K562 (cell line): ENCODE results near the gene DHX38. TPM values are rescaled to one million over a fixed set of nuclear protein-coding genes. Genes with fewer than 3 reads are reported as not detected.
"Not testable (repeated sequence)": the region's sequence is repeated elsewhere in the genome, so short reads cannot be mapped to it uniquely, and the experiment has no call there.

ENCODE experiments used
- ATAC-seq: fragments of 200-7000 bp; cut with Tn5 transposase; 3 replicates; pipeline ENCODE4 v1.9.1; 2020; ENCODE audit warnings: moderate library complexity
- BruUV-seq: library from RNA; stranded (reverse); fragments of 400-500 nt; replicated peaks from 2 replicates; lab custom pipeline; 2021; lab: Mats Ljungman, UMichigan
- CTCF ChIA-PET: fragments of 300-600 bp; formaldehyde crosslinking; extraction: SDS; loops from one replicate; lab custom pipeline; 2021; ENCODE audit warnings: low intra/inter-chr PET ratio; lab: Yijun Ruan, JAX
- POLR2A ChIA-PET: fragments of 300-600, 350-650 bp; sonication (Branson Sonifier 250); formaldehyde crosslinking; extraction: SDS; loops from one replicate; lab custom pipeline; 2021; ENCODE audit warnings: antibody characterized with exemption, inconsistent platforms; lab: Yijun Ruan, JAX
- DNase-seq, 4 experiments: peaks; one replicate each; pipeline versions ENCODE4 v3.0.0 to v3.0.0-alpha.2; 2011 to 2018; ENCODE audit warnings: low spot score in 3 of 4, mixed read lengths in 3 of 4; ENCODE audit errors: extremely low read depth in 1 of 4
- FAIRE-seq: peaks from 2 replicates; lab custom pipeline; 2011; peaks lifted over from hg19 to GRCh38; lab: Jason Lieb, UNC
- H2AFZ ChIP-seq: 2 replicates; pipeline ENCODE4 v1.6.0; 2011; ENCODE audit warnings: low read depth, low read length, control low read depth, inconsistent platforms
- H3K27ac ChIP-seq: fragments of 200-600 bp; 3 replicates; pipeline ENCODE4 v1.8.0; 2011; ENCODE audit warnings: low read depth, mild to moderate bottlenecking, control low read depth, inconsistent platforms, low read length, moderate library complexity, mixed read lengths; ENCODE audit errors: extremely low read depth
- H3K27me3 ChIP-seq, 2 experiments: fragments of 300-600 bp in 1 of 2; 2 replicates in 1 of 2; 3 replicates in 1 of 2; pipeline versions ENCODE4 v1.6.0 to v1.8.0; 2011; ENCODE audit warnings: inconsistent platforms in 2 of 2, low read length in 2 of 2, mild to moderate bottlenecking in 1 of 2, mixed read lengths in 1 of 2, moderate library complexity in 1 of 2; ENCODE audit not compliant: control insufficient read depth in 2 of 2, insufficient read depth in 2 of 2
- H3K36me3 ChIP-seq: fragments of 300-600 bp; 3 replicates; pipeline ENCODE4 v1.8.0; 2011; ENCODE audit warnings: mild to moderate bottlenecking, low read length, inconsistent platforms; ENCODE audit not compliant: control insufficient read depth, insufficient read depth
- H3K4me1 ChIP-seq, 2 experiments: fragments of 200-600 bp in 1 of 2; replicated peaks in 1 of 2; 2 replicates in 1 of 2; 3 replicates in 1 of 2; pipeline versions ENCODE4 v1.5.1 to v1.8.0; 2011; ENCODE audit warnings: inconsistent platforms in 2 of 2, low read length in 2 of 2, mild to moderate bottlenecking in 1 of 2, mixed read lengths in 1 of 2, moderate library complexity in 1 of 2; ENCODE audit not compliant: control insufficient read depth in 2 of 2, insufficient read depth in 2 of 2
- H3K4me2 ChIP-seq: 2 replicates; pipeline ENCODE4 v1.6.1; 2011; ENCODE audit warnings: low read length, control low read depth, inconsistent platforms, mixed read lengths; ENCODE audit not compliant: insufficient read depth
- H3K4me3 ChIP-seq: fragments of 200-600 bp; sonication (generic), shearing (Covaris generic); 2 replicates; pipeline ENCODE4 v1.5.1; 2016; ENCODE audit warnings: control low read depth, inconsistent platforms
- H3K79me2 ChIP-seq: fragments of 200-600 bp; 3 replicates; pipeline ENCODE4 v1.8.0; 2011; ENCODE audit warnings: low read length, inconsistent platforms; ENCODE audit not compliant: control insufficient read depth, insufficient read depth
- H3K9ac ChIP-seq, 2 experiments: 2 replicates each; pipeline versions ENCODE4 v1.6.0 to v1.6.1; 2011; ENCODE audit warnings: low read depth in 2 of 2, low read length in 2 of 2, control low read depth in 1 of 2, inconsistent platforms in 1 of 2, mild to moderate bottlenecking in 1 of 2, mixed read lengths in 1 of 2; ENCODE audit not compliant: insufficient read depth in 1 of 2
- H3K9me1 ChIP-seq: one replicate; pipeline ENCODE4 v1.6.0; 2011; ENCODE audit warnings: inconsistent platforms, mild to moderate bottlenecking, low read length, moderate library complexity; ENCODE audit not compliant: control insufficient read depth, insufficient read depth
- H3K9me3 ChIP-seq: replicated peaks from 2 replicates; pipeline ENCODE4 v1.5.1; 2011; ENCODE audit warnings: low read depth, low read length, inconsistent platforms; ENCODE audit not compliant: control insufficient read depth, insufficient read depth
- H4K20me1 ChIP-seq: replicated peaks from 2 replicates; pipeline ENCODE4 v1.6.1; 2011; ENCODE audit warnings: low read length, inconsistent platforms, mixed read lengths; ENCODE audit not compliant: control insufficient read depth, insufficient read depth
- CREBBP ChIP-seq: IDR thresholded peaks from one replicate; pipeline ENCODE4 v1.6.1; 2012; ENCODE audit warnings: low read depth, mild to moderate bottlenecking, control low read depth, inconsistent platforms, low read length
- MYBL2 ChIP-seq, 2 experiments: fragments of 450-650 bp in 1 of 2; sonication (generic) in 1 of 2; formaldehyde crosslinking in 1 of 2; IDR thresholded peaks; 2 replicates each; pipeline versions ENCODE4 v1.6.1 to v1.8.1; 2017 to 2022; ENCODE audit warnings: borderline replicate concordance in 1 of 2, inconsistent platforms in 1 of 2, low read depth in 1 of 2, mild to moderate bottlenecking in 1 of 2, missing genetic modification reagents in 1 of 2, moderate library complexity in 1 of 2
- POLR2AphosphoS5 ChIP-seq: IDR thresholded peaks from 2 replicates; pipeline ENCODE4 v1.6.1; 2011; ENCODE audit warnings: mild to moderate bottlenecking, low read depth, low read length, moderate library complexity; ENCODE audit not compliant: control insufficient read depth, insufficient read depth
- SMARCA4 ChIP-seq: fragments of 450-650 bp; IDR thresholded peaks from 2 replicates; pipeline ENCODE4 v1.6.1; 2016
- SRF ChIP-seq, 2 experiments: fragments of 250-450, 450-650 bp in 1 of 2; sonication (Bioruptor Pico) in 1 of 2; sonication (generic) in 1 of 2; formaldehyde crosslinking; IDR thresholded peaks; 2 replicates each; pipeline versions ENCODE4 v1.5.0 to v1.5.1; 2020 to 2022; ENCODE audit warnings: mild to moderate bottlenecking in 1 of 2, missing genetic modification reagents in 1 of 2
- XRCC3 ChIP-seq: fragments of 450-650 bp; IDR thresholded peaks from 2 replicates; pipeline ENCODE4 v1.6.1; 2017; ENCODE audit warnings: mild to moderate bottlenecking, moderate library complexity
- ZC3H11A ChIP-seq: IDR thresholded peaks from 2 replicates; pipeline ENCODE4 v1.6.1; 2012; ENCODE audit warnings: low read depth, low read length, improper control_type of control experiment
- ZNF146 ChIP-seq: IDR thresholded peaks from one replicate; pipeline ENCODE4 v1.6.1; 2018; ENCODE audit warnings: missing compliant biosample characterization; ENCODE audit not compliant: unreplicated experiment
- ZNF224 ChIP-seq: sonication (generic); formaldehyde crosslinking; IDR thresholded peaks from 2 replicates; pipeline ENCODE4 v1.8.0; 2022; ENCODE audit warnings: mild to moderate bottlenecking, missing genetic modification reagents
- WGBS: fragments of 100-300 bp; shearing (Covaris generic); methylation state at CpG from one replicate; pipeline ENCODE4 v1.1.6; 2016; ENCODE audit warnings: low coverage, mixed read lengths; ENCODE audit not compliant: insufficient coverage; ENCODE audit errors: missing lambda C conversion rate; 5-methylcytosine and 5-hydroxymethylcytosine counted together
- in situ Hi-C: fragments of 300-500 bp; cut with MboI; formaldehyde crosslinking; loops from 4 replicates; pipeline ENCODE4 v1.15.0; 2018; ENCODE audit warnings: inconsistent platforms, mixed read lengths
- intact Hi-C: fragments of 100-400 bp; cut with micrococcal nuclease; formaldehyde crosslinking; loops from 2 replicates; pipeline ENCODE4 v1.14.2; 2022
- polyA plus RNA-seq, 8 experiments: library from polyadenylated mRNA; depleted of rRNA in 4 of 8; stranded (reverse) in 5 of 8; unstranded in 3 of 8; fragments of >200 nt; fragmentation: Nextera tagmentation in 2 of 8; fragmentation: Illumina TruSeq in 1 of 8; extraction: Ambion mirVana in 2 of 8; extraction: Trizol in 1 of 8; gene quantifications; 2 replicates each; pipeline versions ENCODE4 v1.2.1 to v1.2.3, GENCODE V29; 2011 to 2014; ENCODE audit warnings: inconsistent platforms in 1 of 8, missing spikeins in 1 of 8
- total RNA-seq, 7 experiments: library from RNA; depleted of rRNA in 6 of 7; stranded (reverse); fragments of >200 nt in 6 of 7; fragmentation: Illumina TruSeq in 2 of 7; extraction: Trizol in 2 of 7; gene quantifications; 2 replicates each; pipeline versions ENCODE4 v1.2.1 to v1.2.3, GENCODE V29; 2011 to 2021; ENCODE audit warnings: low replicate concordance in 1 of 7
- TF ChIP-seq, protein P1 (sequence below): sonication (generic); formaldehyde crosslinking; IDR thresholded peaks from 2 replicates; pipeline ENCODE4 v1.8.1; 2023; ENCODE audit warnings: missing genetic modification reagents, mild to moderate bottlenecking, borderline replicate concordance

The DHX38 gene
- total and polyA plus RNA-seq, 9 of the 15 experiments (the other 6 are each of a cell fraction or from before 2014, with no cell fraction given) = 2.8 to 76.8 (median 40.8) TPM

DNA sequence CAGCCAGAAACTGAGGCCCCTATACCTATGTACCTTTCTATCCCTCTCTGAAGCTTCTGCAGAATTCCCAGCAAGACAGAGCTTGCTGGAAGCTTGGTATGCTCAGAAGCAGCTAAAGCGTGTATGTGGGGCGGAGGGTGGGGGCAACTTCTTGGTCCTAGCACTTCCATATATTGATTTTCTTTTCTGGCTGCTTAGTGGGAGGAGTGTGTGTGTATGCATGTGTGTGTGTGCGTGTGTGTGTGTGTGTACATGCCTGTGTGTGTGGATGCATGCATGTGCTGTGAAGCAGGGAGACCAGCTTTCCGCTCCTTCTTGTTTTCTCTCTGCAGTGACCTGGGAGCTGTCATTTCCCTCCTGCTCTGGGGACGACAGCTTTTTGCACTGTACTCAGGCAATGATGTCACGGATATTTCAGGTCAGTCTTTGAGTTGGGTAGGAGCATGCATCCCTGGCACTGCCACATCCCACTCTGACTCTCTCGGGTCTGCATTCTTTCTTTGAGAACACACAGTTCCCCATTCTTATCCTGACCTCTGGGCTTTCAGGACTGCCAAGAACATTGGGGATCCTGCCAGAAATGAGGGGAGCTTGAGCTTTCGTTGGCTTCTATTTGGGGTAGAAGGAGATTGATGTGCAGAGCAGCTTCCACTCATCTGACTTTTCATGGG is 20.0 kb upstream of the DHX38 start:
- 80% methylated on average over 7 of the region's 8 CpGs for WGBS
- Histone ChIP-seq H3K9ac (no peak overlapping the region), H3K36me3 (no peaks in the 10 kb centered on the region), H3K27ac (no peak overlapping the region), H3K4me3 (no peak overlapping the region), H3K4me1 (peaks cover 0 to 11% of the 10 kb centered on the region in 2 experiments; a peak in 2 of 5 replicates), H3K9me3 (peaks cover 12% of the 10 kb centered on the region), H3K4me2 (no peak overlapping the region), H3K79me2 (no peaks in the 10 kb centered on the region), H3K27me3 (no peaks in the 10 kb centered on the region), H3K9me1 (no peaks in the 10 kb centered on the region), H2AFZ (no peak overlapping the region), H4K20me1 (no peaks in the 10 kb centered on the region)
- no TSS peak for BruUV-seq
- intact Hi-C loops (no loop called here), in situ Hi-C loops (no loop called here)
- ChIA-PET POLR2A (interaction anchor here (1.5 to 1.8 kb wide), 3 partner anchors 10 to 38 kb away, joined by 4 to 13 read pairs (median 5); partner anchors contain the start of genes DHX38 and TXNL4B), CTCF (no interaction called here)
- TF ChIP-seq SMARCA4 (no peak), MYBL2 (IDR thresholded peaks at IDR 0.05; ENCODE audit: low read depth) (no peak), MYBL2 (CRISPR knock-in tag; IDR thresholded peaks at IDR 0.05; ENCODE audit: borderline replicate concordance) (no peak), POLR2AphosphoS5 (no peak), CREBBP (no peak), ZNF224 (CRISPR knock-in tag) (no peak), ZNF146 (no peak), ZC3H11A (no peak), SRF (CRISPR knock-in tag; IDR thresholded peaks at IDR 0.05) (no peak), XRCC3 (no peak)
- TF ChIP-seq, protein P1, sequence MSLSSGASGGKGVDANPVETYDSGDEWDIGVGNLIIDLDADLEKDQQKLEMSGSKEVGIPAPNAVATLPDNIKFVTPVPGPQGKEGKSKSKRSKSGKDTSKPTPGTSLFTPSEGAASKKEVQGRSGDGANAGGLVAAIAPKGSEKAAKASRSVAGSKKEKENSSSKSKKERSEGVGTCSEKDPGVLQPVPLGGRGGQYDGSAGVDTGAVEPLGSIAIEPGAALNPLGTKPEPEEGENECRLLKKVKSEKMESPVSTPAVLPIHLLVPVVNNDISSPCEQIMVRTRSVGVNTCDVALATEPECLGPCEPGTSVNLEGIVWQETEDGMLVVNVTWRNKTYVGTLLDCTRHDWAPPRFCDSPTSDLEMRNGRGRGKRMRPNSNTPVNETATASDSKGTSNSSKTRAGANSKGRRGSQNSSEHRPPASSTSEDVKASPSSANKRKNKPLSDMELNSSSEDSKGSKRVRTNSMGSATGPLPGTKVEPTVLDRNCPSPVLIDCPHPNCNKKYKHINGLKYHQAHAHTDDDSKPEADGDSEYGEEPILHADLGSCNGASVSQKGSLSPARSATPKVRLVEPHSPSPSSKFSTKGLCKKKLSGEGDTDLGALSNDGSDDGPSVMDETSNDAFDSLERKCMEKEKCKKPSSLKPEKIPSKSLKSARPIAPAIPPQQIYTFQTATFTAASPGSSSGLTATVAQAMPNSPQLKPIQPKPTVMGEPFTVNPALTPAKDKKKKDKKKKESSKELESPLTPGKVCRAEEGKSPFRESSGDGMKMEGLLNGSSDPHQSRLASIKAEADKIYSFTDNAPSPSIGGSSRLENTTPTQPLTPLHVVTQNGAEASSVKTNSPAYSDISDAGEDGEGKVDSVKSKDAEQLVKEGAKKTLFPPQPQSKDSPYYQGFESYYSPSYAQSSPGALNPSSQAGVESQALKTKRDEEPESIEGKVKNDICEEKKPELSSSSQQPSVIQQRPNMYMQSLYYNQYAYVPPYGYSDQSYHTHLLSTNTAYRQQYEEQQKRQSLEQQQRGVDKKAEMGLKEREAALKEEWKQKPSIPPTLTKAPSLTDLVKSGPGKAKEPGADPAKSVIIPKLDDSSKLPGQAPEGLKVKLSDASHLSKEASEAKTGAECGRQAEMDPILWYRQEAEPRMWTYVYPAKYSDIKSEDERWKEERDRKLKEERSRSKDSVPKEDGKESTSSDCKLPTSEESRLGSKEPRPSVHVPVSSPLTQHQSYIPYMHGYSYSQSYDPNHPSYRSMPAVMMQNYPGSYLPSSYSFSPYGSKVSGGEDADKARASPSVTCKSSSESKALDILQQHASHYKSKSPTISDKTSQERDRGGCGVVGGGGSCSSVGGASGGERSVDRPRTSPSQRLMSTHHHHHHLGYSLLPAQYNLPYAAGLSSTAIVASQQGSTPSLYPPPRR (CRISPR knock-in tag) = no peak
- no peak for ATAC-seq
- no peak for FAIRE-seq
- DNase-seq = no peak

- H3K9ac ChIP-seq, ATAC-seq, DNase-seq, H3K4me2 ChIP-seq, BruUV-seq, H3K27me3 ChIP-seq, H3K9me1 ChIP-seq, in situ Hi-C loops, POLR2A ChIA-PET, H4K20me1 ChIP-seq, H3K4me3 ChIP-seq, H3K79me2 ChIP-seq, H3K27ac ChIP-seq, H3K36me3 ChIP-seq, CTCF ChIA-PET, FAIRE-seq, intact Hi-C loops, H2AFZ ChIP-seq: not testable (repeated sequence)
- peaks cover 0 to 11% of the 10 kb centered on the region in 2 experiments; a peak in 2 of 5 replicates for H3K4me1 ChIP-seq
- WGBS = 29% methylated on average over 1 of the region's 6 CpGs
- H3K9me3 ChIP-seq = peaks cover 12% of the 10 kb centered on the region
Measured at GRCh38 chr16:72075067-72075466, 18.6 kb upstream of the DHX38 start.
